Stimulated activated CD4-positive, alpha-beta T cell treated with anti-CD3 and anti-CD28 coated beads, Interleukin-4, amount 100 ng/mL, for 1 hour (primary cell): ENCODE measurements around the gene COA1.
"Not testable (repeated sequence)": the region's sequence is repeated elsewhere in the genome, so short reads cannot be mapped to it uniquely, and the experiment has no call there.

Source experiments
- DNase-seq: peaks from one replicate; pipeline ENCODE4 v3.0.0-alpha.2; 2020

COA1 gene

GRCh38 chr7:43625980-43626379 lies 103.3 kb downstream of the COA1 start:
- DNase-seq, result no peak

- DNase-seq, result no peak
Measured at GRCh38 chr7:43625453-43625852, 103.9 kb downstream of the COA1 start.

GRCh38 chr7:43624156-43624555 lies 105.2 kb downstream of the COA1 start:
- no peak for DNase-seq

GRCh38 chr7:43621729-43622448 lies 107.4 kb downstream of the COA1 start:
- no peak for DNase-seq

- DNase-seq, result no peak
Measured at GRCh38 chr7:43619213-43620012, 109.9 kb downstream of the COA1 start.

- no peak for DNase-seq
Measured at GRCh38 chr7:43618073-43618472, 111.2 kb downstream of the COA1 start.

GRCh38 chr7:43616977-43617376 lies 112.3 kb downstream of the COA1 start:
- DNase-seq, result no peak

GRCh38 chr7:43615558-43616145 lies 113.7 kb downstream of the COA1 start:
- DNase-seq, result no peak

GRCh38 chr7:43612599-43613589 lies 116.4 kb downstream of the COA1 start:
- no peak for DNase-seq

GRCh38 chr7:43612128-43612527 lies 117.2 kb downstream of the COA1 start:
- no peak for DNase-seq

- DNase-seq, result no peak
Measured at GRCh38 chr7:43609097-43609496, 120.2 kb downstream of the COA1 start.

GRCh38 chr7:43604251-43604650 lies 125.1 kb downstream of the COA1 start:
- no peak for DNase-seq

GRCh38 chr7:43602256-43602655 lies 127.1 kb downstream of the COA1 start:
- no peak for DNase-seq

GRCh38 chr7:43600056-43600455 lies 129.3 kb downstream of the COA1 start:
- DNase-seq, result no peak

- DNase-seq, result not testable (repeated sequence)
Measured at GRCh38 chr7:43596426-43596825, 132.9 kb downstream of the COA1 start.

GRCh38 chr7:43594020-43594419 lies 135.3 kb downstream of the COA1 start:
- no peak for DNase-seq

- no peak for DNase-seq
Measured at GRCh38 chr7:43593010-43593409, 136.3 kb downstream of the COA1 start.

GRCh38 chr7:43592326-43592725 lies 137.0 kb downstream of the COA1 start:
- no peak for DNase-seq

- DNase-seq, result no peak
Measured at GRCh38 chr7:43591558-43592180, 137.7 kb downstream of the COA1 start.

GRCh38 chr7:43590862-43591557 lies 138.3 kb downstream of the COA1 start:
- no peak for DNase-seq

GRCh38 chr7:43589728-43590127 lies 139.6 kb downstream of the COA1 start:
- no peak for DNase-seq
